Prostate gland (tissue), 2 donors: ENCODE results near the gene HS1BP3. TPM values are rescaled to one million over a fixed set of nuclear protein-coding genes. Genes with fewer than 3 reads are reported as not detected.

Experiments used
- DNase-seq: peaks from one replicate; pipeline ENCODE4 v3.0.0-alpha.2; 2019; ENCODE audit warnings: low spot score
- H3K27ac ChIP-seq, 2 donors: fragments of 200-600 bp; sonication (generic); 2 replicates each; pipeline ENCODE4 v1.5.1; 2017 to 2019
- H3K27me3 ChIP-seq: fragments of 200-600 bp; sonication (generic); replicated peaks from 2 replicates; pipeline ENCODE4 v1.5.1; 2019; ENCODE audit not compliant: insufficient read depth
- H3K36me3 ChIP-seq, 2 donors: fragments of 200-600 bp; sonication (generic); 1 replicate in 1 of 2; 2 replicates in 1 of 2; pipeline versions ENCODE4 v1.5.1 to v1.8.1; 2017 to 2019
- H3K4me1 ChIP-seq: fragments of 200-600 bp; sonication (generic); replicated peaks from 2 replicates; pipeline ENCODE4 v1.5.1; 2019
- H3K4me3 ChIP-seq, 2 donors: fragments of 200-600 bp; sonication (generic); 2 replicates each; pipeline ENCODE4 v1.5.1; 2017 to 2019
- H3K9me3 ChIP-seq: fragments of 200-600 bp; sonication (generic); 2 replicates; pipeline ENCODE4 v1.5.1; 2017
- CTCF ChIP-seq, 4 experiments: fragments of 200-600 bp in 2 of 4; fragments of 450-650 bp in 2 of 4; sonication (generic) in 2 of 4; IDR thresholded peaks; 1 replicate in 3 of 4; 2 replicates in 1 of 4; pipeline ENCODE4 v1.5.1; 2016 to 2019; ENCODE audit warnings: antibody characterized with exemption in 4 of 4, mild to moderate bottlenecking in 2 of 4, moderate library complexity in 2 of 4
- POLR2A ChIP-seq: fragments of 450-650 bp; IDR thresholded peaks from one replicate; pipeline ENCODE4 v1.6.1; 2016; ENCODE audit warnings: antibody characterized with exemption, mild to moderate bottlenecking
- POLR2AphosphoS5 ChIP-seq: sonication (generic); formaldehyde crosslinking; IDR thresholded peaks from one replicate; pipeline ENCODE4 v1.6.1; 2017; ENCODE audit warnings: antibody characterized with exemption
- WGBS: methylation state at CpG from one replicate; pipeline ENCODE4 v1.1.5; 2018; 5-methylcytosine and 5-hydroxymethylcytosine counted together
- intact Hi-C: fragments of 100-400 bp; cut with DNase I; formaldehyde crosslinking; loops from one replicate; pipeline ENCODE4 v1.14.2; 2022
- total RNA-seq, 2 donors: library from RNA; depleted of rRNA; stranded (reverse); fragments of >200 nt; gene quantifications; one replicate each; pipeline ENCODE4 v1.1.0, GENCODE V29; 2016

The HS1BP3 gene
- total RNA-seq, 2 donors from 2014 or later = 29.9 to 39.4 TPM

- H3K27me3 ChIP-seq = no peaks in the 10 kb centered on the region
- H3K27ac ChIP-seq = no peak overlapping the region
- no peak for DNase-seq
- intact Hi-C loops = no loop called here
- H3K4me3 ChIP-seq = no peak overlapping the region
- no peak for TF ChIP-seq POLR2A
- no peak for TF ChIP-seq CTCF (IDR thresholded peaks at IDR 0.05)
- no peak for TF ChIP-seq POLR2AphosphoS5
- 68% methylated on average over 4 of the region's 4 CpGs for whole genome bisulfite sequencing
- H3K36me3 ChIP-seq = no peaks in the 10 kb centered on the region
- no peaks in the 10 kb centered on the region for H3K9me3 ChIP-seq
- H3K4me1 ChIP-seq = peaks cover 10% of the 10 kb centered on the region
Measured at GRCh38 chr2:20609995-20610357, 40.9 kb downstream of the HS1BP3 start.

- WGBS = 27% methylated on average over 7 of the region's 7 CpGs
- peaks cover 5% of the 10 kb centered on the region for H3K4me1 ChIP-seq
Measured at GRCh38 chr2:20609349-20609994, 41.4 kb downstream of the HS1BP3 start.

GRCh38 chr2:20608666-20609348 lies 42.1 kb downstream of the HS1BP3 start:
- Histone ChIP-seq H3K9me3 (no peaks in the 10 kb centered on the region), H3K4me1 (peaks cover 3% of the 10 kb centered on the region), H3K4me3 (no peak overlapping the region), H3K27me3 (no peaks in the 10 kb centered on the region), H3K27ac (peak overlapping the region; percentile 20 to 35), H3K36me3 (no peaks in the 10 kb centered on the region)
- DNase-seq = no peak
- intact Hi-C loops = no loop called here
- TF ChIP-seq POLR2AphosphoS5 (no peak), POLR2A (no peak)
- WGBS = 80% methylated on average over 6 of the region's 7 CpGs

More at GRCh38 chr2:20609349-20609994, 41.4 kb downstream of the HS1BP3 start:
- Histone ChIP-seq H3K27me3 (no peaks in the 10 kb centered on the region), H3K9me3 (no peaks in the 10 kb centered on the region), H3K27ac (peak overlapping the region; percentile 20 to 35), H3K36me3 (no peaks in the 10 kb centered on the region), H3K4me3 (no peak overlapping the region)
- DNase-seq = no peak
- peak; percentile 31 for TF ChIP-seq POLR2AphosphoS5
- no peak for TF ChIP-seq CTCF (IDR thresholded peaks at IDR 0.05)
- no peak for TF ChIP-seq POLR2A
- intact Hi-C loops = no loop called here

GRCh38 chr2:20607446-20607845 lies 43.5 kb downstream of the HS1BP3 start:
- no peak for DNase-seq
- WGBS = 95% methylated on average over 2 of the region's 2 CpGs
- Histone ChIP-seq H3K4me1 (peaks cover 3% of the 10 kb centered on the region), H3K4me3 (no peak overlapping the region), H3K27me3 (no peaks in the 10 kb centered on the region), H3K36me3 (no peaks in the 10 kb centered on the region), H3K27ac (no peak overlapping the region), H3K9me3 (no peaks in the 10 kb centered on the region)
- intact Hi-C loops = no loop called here
- TF ChIP-seq POLR2A (no peak), POLR2AphosphoS5 (no peak), CTCF (IDR thresholded peaks at IDR 0.05) (no peak)

- H3K27ac ChIP-seq = peak overlapping the region in 1 of 2 donors; percentile 77
- TF ChIP-seq CTCF (IDR thresholded peaks at IDR 0.05) (no peak), POLR2A (no peak), POLR2AphosphoS5 (no peak)
- no peak for DNase-seq
- H3K27me3 ChIP-seq = no peaks in the 10 kb centered on the region
- H3K4me1 ChIP-seq = peaks cover 3% of the 10 kb centered on the region
- H3K36me3 ChIP-seq = no peaks in the 10 kb centered on the region
- H3K9me3 ChIP-seq = no peaks in the 10 kb centered on the region
- 53% methylated on average over 3 of the region's 3 CpGs for WGBS
- intact Hi-C loops = no loop called here
- H3K4me3 ChIP-seq = no peak overlapping the region
Measured at GRCh38 chr2:20606198-20606597, 44.7 kb downstream of the HS1BP3 start.
